Fibroblast of lung (primary cell): Measurements from ENCODE around the gene CFAP221. TPM values are rescaled to one million over a fixed set of nuclear protein-coding genes. Genes with fewer than 3 reads are reported as not detected.

Experiments used
- DNase-seq, 2 donors: peaks; one replicate each; pipeline versions ENCODE4 v3.0.0 to v3.0.0-alpha.2; 2010; ENCODE audit warnings: low read depth in 2 of 2
- H2AFZ ChIP-seq: 2 replicates; pipeline ENCODE4 v1.5.1; 2012; ENCODE audit warnings: low read length, control low read depth, inconsistent platforms
- H3K27ac ChIP-seq: 2 replicates; pipeline ENCODE4 v1.5.1; 2011; ENCODE audit warnings: low read length, control low read depth; ENCODE audit not compliant: insufficient read depth
- H3K27me3 ChIP-seq: 2 replicates; pipeline ENCODE4 v1.5.1; 2011; ENCODE audit warnings: mild to moderate bottlenecking, low read length; ENCODE audit not compliant: control insufficient read depth, insufficient read depth
- H3K36me3 ChIP-seq: 2 replicates; pipeline ENCODE4 v1.5.1; 2011; ENCODE audit warnings: low read length; ENCODE audit not compliant: control insufficient read depth, insufficient read depth
- H3K4me1 ChIP-seq: 2 replicates; pipeline ENCODE4 v1.5.1; 2011; ENCODE audit warnings: low read length; ENCODE audit not compliant: control insufficient read depth, insufficient read depth; ENCODE audit errors: extremely low read depth
- H3K4me2 ChIP-seq: 2 replicates; pipeline ENCODE4 v1.5.1; 2011; ENCODE audit warnings: low read length, control low read depth; ENCODE audit not compliant: insufficient read depth; ENCODE audit errors: extremely low read depth
- H3K4me3 ChIP-seq, 4 experiments: fragments of 200-600 bp in 1 of 4; sonication (generic) in 1 of 4; replicated peaks in 1 of 4; 2 replicates each; pipeline ENCODE4 v1.5.1; 2011 to 2016; ENCODE audit warnings: low read length in 4 of 4, low read depth in 3 of 4, mild to moderate bottlenecking in 3 of 4, control low read depth in 2 of 4, inconsistent platforms in 1 of 4, mixed read lengths in 1 of 4; ENCODE audit not compliant: insufficient read depth in 1 of 4; ENCODE audit errors: control extremely low read depth in 1 of 4
- H3K79me2 ChIP-seq: 2 replicates; pipeline ENCODE4 v1.5.1; 2012; ENCODE audit warnings: mild to moderate bottlenecking, low read length, inconsistent platforms; ENCODE audit not compliant: control insufficient read depth, insufficient read depth
- H3K9ac ChIP-seq: 2 replicates; pipeline ENCODE4 v1.5.1; 2011; ENCODE audit warnings: mild to moderate bottlenecking, low read length, control low read depth; ENCODE audit not compliant: insufficient read depth
- H3K9me3 ChIP-seq: 2 replicates; pipeline ENCODE4 v1.5.1; 2012; ENCODE audit warnings: low read depth, low read length; ENCODE audit not compliant: control insufficient read depth, insufficient read depth
- H4K20me1 ChIP-seq: 2 replicates; pipeline ENCODE4 v1.5.1; 2011; ENCODE audit warnings: low read length; ENCODE audit not compliant: control insufficient read depth, insufficient read depth; ENCODE audit errors: extremely low read depth
- EZH2 ChIP-seq: IDR thresholded peaks from 2 replicates; pipeline ENCODE4 v1.5.1; 2012; ENCODE audit warnings: low read length, control low read depth, mild to moderate bottlenecking; ENCODE audit errors: missing control alignments
- polyA plus RNA-seq, 2 donors: library from polyadenylated mRNA; depleted of rRNA in 1 of 2; stranded (reverse) in 1 of 2; unstranded in 1 of 2; fragments of >200 nt; gene quantifications; 2 replicates each; pipeline ENCODE4 v1.2.1, GENCODE V29; 2011 to 2012; ENCODE audit warnings: missing spikeins in 1 of 2
- total RNA-seq: library from RNA; depleted of rRNA; stranded (reverse); fragments of >200 nt; gene quantifications from 2 replicates; pipeline ENCODE4 v1.2.1, GENCODE V29; 2014
- TF ChIP-seq, protein P1 (sequence below), 2 donors: IDR thresholded peaks in 1 of 2; conservative IDR thresholded peaks in 1 of 2; 1 replicate in 1 of 2; 2 replicates in 1 of 2; pipeline ENCODE4 v1.5.1; 2011 to 2012; ENCODE audit warnings: low read length in 2 of 2, control low read depth in 1 of 2, inconsistent platforms in 1 of 2, low read depth in 1 of 2, mild to moderate bottlenecking in 1 of 2

Gene CFAP221
- total and polyA plus RNA-seq, 2 donors (not counting 1 experiment from before 2014, with no cell fraction given) = 0.07 TPM; not detected in 1

DNA sequence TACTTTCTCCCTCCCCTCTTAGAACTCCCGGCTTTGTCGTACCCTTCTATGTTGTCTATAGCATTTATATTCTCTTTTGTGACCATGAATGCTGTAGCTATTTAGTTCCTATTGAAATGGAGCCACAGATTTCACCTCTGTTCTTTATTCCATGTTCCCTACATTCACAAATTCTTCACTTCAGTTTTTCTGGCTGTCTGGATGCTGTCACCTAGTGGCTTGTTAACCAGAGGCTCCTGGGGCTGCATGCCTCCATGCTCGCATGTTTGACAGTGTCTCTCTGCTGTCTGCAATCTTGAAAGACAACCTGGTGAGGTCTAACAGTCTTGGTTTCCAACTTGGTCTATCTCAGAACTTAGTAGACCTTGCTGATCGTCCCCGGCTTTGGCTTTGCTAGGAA is 48.2 kb downstream of the CFAP221 start:
- H3K9me3 ChIP-seq = no peaks in the 10 kb centered on the region
- no peak overlapping the region for H2AFZ ChIP-seq
- H3K27ac ChIP-seq = no peak overlapping the region
- H3K9ac ChIP-seq = no peak overlapping the region
- H3K4me3 ChIP-seq = no peak overlapping the region
- H3K79me2 ChIP-seq = no peaks in the 10 kb centered on the region
- TF ChIP-seq, protein P1, sequence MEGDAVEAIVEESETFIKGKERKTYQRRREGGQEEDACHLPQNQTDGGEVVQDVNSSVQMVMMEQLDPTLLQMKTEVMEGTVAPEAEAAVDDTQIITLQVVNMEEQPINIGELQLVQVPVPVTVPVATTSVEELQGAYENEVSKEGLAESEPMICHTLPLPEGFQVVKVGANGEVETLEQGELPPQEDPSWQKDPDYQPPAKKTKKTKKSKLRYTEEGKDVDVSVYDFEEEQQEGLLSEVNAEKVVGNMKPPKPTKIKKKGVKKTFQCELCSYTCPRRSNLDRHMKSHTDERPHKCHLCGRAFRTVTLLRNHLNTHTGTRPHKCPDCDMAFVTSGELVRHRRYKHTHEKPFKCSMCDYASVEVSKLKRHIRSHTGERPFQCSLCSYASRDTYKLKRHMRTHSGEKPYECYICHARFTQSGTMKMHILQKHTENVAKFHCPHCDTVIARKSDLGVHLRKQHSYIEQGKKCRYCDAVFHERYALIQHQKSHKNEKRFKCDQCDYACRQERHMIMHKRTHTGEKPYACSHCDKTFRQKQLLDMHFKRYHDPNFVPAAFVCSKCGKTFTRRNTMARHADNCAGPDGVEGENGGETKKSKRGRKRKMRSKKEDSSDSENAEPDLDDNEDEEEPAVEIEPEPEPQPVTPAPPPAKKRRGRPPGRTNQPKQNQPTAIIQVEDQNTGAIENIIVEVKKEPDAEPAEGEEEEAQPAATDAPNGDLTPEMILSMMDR (conservative IDR thresholded peaks at IDR 0.05 in 1 of 2, IDR thresholded peaks at IDR 0.05 in 1 of 2; ENCODE audit: low read depth in 1 of 2, low read length in 2 of 2) = no peak
- TF ChIP-seq EZH2 = no peak
- no peaks in the 10 kb centered on the region for H4K20me1 ChIP-seq
- H3K4me2 ChIP-seq = no peak overlapping the region
- DNase-seq = no peak
- H3K36me3 ChIP-seq = no peaks in the 10 kb centered on the region
- no peaks in the 10 kb centered on the region for H3K4me1 ChIP-seq
- H3K27me3 ChIP-seq = no peaks in the 10 kb centered on the region

DNA sequence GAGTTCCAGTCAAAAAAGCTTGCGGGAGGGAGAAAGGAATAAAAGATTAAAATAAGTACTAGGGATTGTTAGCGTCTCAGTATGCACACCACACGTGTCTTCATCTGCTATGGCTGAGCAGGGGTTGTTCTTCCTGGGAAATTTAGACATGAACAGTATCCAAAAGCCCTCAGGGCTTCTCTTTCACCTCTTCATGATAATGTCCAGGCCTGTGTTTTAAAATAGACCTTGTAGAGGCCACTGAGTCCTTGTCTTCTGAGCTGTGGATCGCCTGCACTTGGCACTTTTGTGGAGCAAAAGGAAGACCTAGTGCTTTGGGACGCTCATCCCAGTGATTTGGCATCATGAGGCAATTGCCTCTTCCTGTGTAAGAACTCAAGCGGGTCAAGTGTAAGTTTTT is 52.4 kb downstream of the CFAP221 start:
- Histone ChIP-seq H3K36me3 (no peaks in the 10 kb centered on the region), H3K4me3 (no peak overlapping the region), H3K79me2 (no peaks in the 10 kb centered on the region), H2AFZ (no peak overlapping the region), H3K9me3 (no peaks in the 10 kb centered on the region), H3K4me2 (no peak overlapping the region), H3K27ac (no peak overlapping the region), H3K4me1 (no peaks in the 10 kb centered on the region), H3K9ac (no peak overlapping the region), H4K20me1 (no peaks in the 10 kb centered on the region), H3K27me3 (no peaks in the 10 kb centered on the region)
- DNase-seq = no peak
- no peak for TF ChIP-seq EZH2
- TF ChIP-seq, protein P1 (conservative IDR thresholded peaks at IDR 0.05 in 1 of 2, IDR thresholded peaks at IDR 0.05 in 1 of 2; ENCODE audit: low read depth in 1 of 2, low read length in 2 of 2) = no peak

DNA sequence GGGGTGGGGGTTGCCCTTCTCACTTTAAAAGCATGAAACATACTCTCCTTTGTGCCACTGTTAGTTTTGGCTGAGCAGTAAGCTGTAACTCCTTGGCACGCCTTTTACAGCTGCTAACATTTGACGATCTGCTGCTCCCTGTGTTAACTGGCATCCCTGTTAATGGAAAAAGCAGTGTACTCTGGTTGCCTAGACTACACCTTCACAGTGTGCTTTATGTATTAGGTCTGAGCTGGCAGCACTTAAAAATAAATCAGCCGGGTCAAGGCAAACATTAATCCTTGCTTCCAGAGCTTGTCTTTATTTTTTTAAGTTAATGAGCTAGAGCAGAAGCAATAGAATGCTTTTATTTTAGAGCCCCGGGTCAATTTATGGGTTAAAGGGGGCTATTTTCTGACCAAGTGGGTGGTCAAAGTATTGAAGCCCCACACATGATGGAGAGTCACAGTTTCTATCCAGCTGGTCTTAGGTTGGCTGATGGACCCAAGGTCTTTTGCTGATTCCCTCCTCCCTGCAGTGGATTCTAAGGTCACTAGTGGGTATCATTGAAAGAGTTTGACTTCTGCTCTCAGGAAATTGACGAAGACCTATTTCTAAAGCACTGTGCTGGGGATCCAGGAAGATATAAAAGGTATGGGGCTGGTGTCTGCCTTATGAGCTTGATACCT is 54.5 kb downstream of the CFAP221 start:
- Histone ChIP-seq H3K27me3 (no peaks in the 10 kb centered on the region), H3K9me3 (no peaks in the 10 kb centered on the region), H2AFZ (no peak overlapping the region), H3K36me3 (no peaks in the 10 kb centered on the region), H3K4me2 (no peak overlapping the region), H3K4me3 (no peak overlapping the region), H3K9ac (no peak overlapping the region), H3K79me2 (no peaks in the 10 kb centered on the region), H3K4me1 (no peaks in the 10 kb centered on the region), H3K27ac (no peak overlapping the region), H4K20me1 (no peaks in the 10 kb centered on the region)
- TF ChIP-seq, protein P1 (conservative IDR thresholded peaks at IDR 0.05 in 1 of 2, IDR thresholded peaks at IDR 0.05 in 1 of 2; ENCODE audit: low read depth in 1 of 2, low read length in 2 of 2) = no peak
- no peak for TF ChIP-seq EZH2
- peak in 1 of 2 donors; percentile 5 for DNase-seq
